Right lung (tissue), 5 donors: ENCODE data around the gene TBL3. TPM values are rescaled to one million over a fixed set of nuclear protein-coding genes. Genes with fewer than 3 reads are reported as not detected.

Source experiments
- DNase-seq, 2 donors: peaks; one replicate each; pipeline ENCODE4 v3.0.0-alpha.2; 2013
- polyA plus RNA-seq, 5 donors: library from polyadenylated mRNA; unstranded; fragments of 120-200 nt; gene quantifications; one replicate each; pipeline versions ENCODE4 v1.2.1 to v1.2.3, GENCODE V29; 2013; ENCODE audit warnings: inconsistent platforms in 1 of 5, low replicate concordance in 1 of 5; ENCODE audit not compliant: insufficient read length in 5 of 5, insufficient read depth in 1 of 5

The TBL3 gene
- polyA plus RNA-seq, 5 donors = 22.8 to 42.3 (median 28.9) TPM

DNA sequence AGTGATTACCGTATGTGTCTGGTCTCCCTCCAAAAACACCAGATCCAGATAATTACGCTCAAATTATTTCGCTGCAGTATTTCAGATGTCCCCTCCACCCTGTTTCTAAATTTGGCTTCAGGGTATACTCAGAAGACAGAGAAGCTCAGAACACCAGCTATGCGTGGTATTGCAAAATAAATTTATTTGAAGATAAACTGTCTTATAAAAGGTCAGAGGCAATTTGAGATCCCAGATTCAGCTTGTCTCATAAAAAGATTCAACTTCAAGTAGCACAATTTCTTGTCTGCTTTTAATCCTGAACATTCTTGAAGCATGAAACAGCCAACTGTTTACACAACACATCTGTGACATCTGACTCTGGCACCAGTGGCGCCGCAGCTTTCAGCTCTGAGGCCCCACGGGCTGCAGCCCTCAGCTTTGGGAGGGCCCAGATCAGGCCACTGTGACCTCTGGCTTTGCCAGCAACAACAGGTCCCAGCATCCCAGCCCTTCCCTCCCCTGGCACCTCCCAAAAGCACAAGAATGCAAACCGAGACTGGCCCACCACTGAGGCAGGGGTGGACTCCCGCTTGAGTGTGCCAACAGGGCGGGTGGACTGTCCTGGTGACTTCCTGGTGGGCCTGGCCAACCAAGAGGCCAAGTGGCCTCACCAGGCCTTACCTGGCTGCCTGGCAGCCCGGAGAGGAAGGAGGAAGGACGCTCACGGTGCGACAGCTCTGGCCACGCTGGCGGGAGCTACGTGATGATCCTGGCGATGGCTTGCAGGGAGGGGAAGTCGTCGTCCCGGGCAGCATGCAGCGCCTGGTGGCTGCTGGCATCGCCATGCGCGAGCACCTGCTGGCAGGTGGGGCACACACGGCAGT lies 25.9 kb downstream of the TBL3 start:
- DNase-seq = peak in 1 of 2 donors; percentile 66

DNA sequence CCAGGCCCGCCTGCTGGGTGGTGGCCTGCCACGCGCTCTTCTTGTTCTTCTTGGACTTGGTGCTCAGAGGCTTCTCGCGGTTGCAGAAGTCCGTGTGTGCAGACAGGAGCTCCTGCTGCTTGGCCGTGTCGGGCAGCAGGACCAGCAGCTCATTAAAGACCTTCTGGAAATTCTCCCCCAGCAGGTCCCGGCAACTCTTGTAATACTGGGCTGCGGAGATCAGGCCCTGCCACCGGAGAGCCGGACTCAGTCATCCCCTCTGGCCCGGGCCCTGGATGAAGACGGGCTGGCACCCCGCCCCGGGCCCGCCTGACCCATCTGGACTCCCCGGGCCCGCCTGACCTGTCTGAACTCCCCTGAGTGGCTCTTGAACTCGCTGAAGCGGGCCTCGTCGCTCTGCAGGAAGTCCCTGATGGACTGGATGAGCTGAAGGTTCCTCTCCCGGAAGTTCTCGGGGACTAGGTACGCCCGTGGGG lies 26.5 kb downstream of the TBL3 start:
- DNase-seq = no peak

DNA sequence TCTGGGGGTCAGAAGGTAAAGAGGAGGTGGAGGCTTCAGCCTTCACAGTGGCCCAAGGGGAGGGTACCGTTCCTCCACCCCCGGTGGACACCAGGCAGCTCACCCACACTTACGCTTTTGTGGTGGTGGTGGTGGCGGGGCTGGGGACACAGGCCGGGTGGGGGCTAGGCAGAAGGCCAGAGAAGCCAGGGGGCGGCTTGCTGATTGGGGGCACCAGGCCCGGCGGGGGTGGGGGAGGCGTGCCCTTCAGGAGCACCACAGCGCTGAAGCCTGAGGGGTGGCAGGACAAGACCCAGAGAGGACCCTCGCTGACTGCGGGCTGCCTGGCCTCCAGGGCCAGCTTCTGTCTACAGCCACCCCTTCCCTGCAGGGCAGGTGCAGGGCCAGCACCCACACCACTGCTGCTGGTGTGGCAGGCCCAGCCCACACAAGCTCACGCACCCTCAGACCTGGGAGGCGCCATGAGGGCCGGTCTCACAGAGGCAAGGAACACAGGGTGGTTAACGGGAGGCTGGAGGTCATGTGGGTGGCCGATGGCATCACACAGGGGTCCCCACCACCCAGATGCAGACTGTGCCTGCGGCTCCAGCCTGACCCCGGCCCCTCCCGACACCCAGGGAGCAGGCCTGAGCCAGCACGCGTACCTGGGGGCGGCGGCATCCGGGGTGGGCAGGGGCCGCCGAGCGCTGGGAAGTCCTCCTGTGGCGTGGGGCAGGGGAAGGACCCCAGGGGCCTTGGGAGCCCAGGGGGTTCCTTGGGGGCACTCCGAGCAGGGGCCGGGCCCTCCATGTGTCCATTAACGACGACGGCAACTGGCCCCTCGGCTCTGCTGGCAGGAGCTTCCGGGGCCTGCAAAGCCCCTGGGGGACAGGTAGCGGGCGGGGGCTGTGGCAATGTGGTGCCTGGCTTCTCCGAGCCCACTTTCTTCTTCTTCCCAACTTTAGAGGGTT lies 27.3 kb downstream of the TBL3 start:
- DNase-seq = no peak

DNA sequence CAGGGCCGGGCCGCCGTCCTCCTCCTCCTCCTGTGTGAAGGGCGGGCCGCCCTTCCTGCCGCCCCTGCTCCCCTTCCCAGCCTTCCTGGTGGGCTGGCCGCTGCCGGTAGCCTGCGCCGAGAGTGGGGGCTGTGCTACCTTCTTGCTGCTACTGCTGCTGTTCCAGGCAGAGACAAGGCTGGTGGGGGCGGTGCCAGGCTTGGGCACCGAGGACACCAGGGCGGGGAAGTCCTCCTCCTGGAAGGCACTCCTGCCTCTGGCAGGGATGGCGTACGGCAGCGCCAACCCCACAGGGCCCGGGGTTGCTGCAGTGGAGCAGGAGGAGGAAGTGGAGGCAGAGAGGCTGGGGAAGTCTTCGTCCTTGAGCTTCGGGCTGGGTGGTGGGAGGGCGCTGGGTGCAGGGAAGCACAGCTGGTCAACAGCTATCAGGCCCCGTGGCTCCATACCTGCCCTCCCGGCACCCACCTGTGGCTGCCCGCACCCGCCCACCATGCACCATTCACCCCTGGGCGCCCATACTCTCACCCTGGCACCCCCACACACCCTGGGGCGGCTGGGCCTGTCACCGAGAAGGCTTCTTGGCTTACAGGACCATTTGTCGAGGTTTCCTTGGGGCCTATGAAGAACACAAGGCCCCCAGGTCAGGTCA lies 28.1 kb downstream of the TBL3 start:
- no peak for DNase-seq

DNA sequence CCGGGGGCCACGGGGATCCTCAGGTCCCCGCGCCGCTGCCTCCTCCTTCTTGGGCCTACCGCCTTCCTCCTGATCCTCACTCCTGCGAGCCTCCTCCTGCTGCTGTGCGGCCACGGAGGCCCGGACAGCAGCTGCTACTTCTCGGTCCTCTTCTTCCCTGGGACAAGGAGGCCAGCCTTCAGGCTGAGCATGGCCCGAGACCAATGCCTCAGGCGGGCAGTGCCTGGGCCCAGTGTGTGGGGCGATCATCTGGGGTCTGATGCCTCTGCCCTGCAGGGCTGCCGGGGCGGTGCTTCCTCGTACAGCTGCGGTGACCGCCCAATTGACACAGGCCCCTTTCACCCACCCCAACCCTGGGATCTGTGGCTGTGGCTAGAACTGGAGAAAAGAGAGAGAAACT lies 29.2 kb downstream of the TBL3 start:
- no peak for DNase-seq

DNA sequence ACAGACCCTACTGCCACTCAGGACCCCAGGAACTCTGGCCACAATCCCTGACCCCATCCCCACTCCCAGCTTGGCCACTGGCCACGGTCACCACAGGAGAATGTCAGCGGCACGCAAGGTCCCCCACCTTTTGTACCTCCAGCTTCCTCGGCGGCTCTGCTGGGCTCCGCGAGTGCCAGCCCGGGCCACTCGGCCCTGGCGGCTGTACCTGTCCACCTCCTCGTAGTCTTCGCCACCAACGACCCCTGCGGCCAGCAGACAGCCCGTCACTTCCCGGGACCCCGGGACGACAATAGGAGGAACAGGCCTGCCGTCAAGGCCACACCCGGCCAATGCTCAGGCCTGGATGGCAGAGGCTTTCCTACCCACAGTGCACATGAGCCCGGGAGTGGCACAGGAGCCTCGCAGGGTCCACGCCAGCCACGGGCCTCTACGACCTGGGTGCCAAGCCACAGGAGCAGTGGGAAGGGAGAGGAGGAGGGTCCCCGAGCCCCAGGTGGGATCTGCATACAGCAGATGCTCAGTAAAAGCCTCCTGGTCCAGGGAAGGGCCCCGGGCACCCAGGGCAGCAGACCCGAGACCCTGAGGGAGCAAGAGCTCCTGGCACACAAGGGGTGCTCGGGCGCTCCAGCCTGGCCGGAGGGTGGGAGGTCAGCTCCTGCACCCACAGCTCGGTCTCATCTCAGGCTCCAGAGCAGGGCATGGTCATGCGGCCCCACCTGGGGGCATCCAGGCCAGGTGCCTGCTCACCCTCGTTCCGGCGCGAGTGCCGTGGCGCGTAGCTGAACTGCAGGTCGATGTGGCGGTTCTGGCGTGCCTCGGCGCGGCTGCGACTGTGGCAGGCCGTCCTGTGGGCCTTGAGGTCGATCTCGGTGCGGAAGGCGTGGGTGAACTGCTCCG lies 29.9 kb downstream of the TBL3 start:
- no peak for DNase-seq

DNA sequence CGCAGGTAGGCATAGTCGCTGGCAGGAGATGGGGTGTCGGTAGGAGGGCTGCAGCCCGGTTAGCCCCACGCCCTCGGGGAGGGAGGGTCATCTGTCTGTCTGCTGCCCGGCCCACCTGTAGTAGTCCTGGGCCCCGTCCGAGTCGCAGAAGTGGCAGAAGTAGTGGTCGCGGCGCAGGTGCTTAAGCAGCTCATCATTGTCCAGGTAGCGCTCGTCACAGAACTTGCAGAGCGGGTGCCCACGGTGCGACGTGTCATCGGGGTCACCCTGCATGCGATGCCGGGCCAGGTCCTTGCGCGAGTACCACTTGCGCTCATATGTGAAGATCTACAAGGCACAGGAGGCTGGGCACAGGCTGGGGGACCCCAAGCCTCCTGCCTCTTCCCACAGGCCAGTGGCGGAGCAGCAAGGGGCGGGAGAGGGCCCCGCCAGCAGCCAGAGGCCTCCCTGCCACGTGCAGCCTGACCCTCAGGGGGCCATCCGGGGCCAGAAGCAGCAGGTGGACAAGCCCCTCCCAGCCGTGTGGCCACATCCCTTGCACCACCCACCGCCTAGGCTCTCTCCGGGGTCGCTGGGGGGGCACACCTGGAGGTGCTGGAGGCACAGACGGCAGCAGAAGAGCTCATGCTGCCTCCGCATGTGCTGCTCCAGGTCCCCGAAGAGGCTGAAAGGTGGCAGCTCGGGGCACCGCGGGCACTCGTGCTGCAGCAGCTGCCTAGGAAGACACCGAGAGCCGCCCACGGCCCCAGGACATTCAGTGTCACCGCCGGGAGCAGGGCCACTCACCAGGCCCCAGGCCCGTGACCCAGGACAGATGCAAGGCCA lies 30.8 kb downstream of the TBL3 start:
- no peak for DNase-seq

DNA sequence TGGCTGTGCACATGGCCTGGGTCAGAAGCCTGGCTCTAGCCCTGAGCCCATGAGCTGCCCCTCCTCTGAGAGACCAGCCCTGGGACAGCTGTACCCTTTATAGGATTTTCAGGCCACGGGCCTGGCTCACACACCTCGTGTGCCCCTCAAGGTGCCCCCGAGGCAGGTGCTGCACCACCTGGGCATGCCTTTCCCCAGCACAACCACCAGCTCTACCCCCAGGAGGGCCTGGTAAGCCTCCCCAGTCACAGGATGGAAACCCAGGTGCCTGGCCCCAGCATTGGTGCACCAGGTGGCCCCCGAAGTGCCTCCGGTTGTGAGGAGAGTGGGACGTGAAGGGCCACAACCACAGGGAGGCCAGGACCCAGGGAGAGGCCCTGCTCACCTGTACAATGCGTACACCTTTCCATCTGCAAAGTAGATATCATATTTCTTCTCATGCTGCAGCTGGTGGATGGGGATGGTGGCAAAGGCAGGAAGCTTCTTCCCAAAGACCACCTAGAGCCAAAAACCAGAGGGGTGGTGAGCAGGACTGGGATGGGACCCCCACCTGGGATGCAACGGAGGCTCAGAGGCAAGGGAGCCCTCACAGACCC lies 31.5 kb downstream of the TBL3 start:
- DNase-seq = no peak

DNA sequence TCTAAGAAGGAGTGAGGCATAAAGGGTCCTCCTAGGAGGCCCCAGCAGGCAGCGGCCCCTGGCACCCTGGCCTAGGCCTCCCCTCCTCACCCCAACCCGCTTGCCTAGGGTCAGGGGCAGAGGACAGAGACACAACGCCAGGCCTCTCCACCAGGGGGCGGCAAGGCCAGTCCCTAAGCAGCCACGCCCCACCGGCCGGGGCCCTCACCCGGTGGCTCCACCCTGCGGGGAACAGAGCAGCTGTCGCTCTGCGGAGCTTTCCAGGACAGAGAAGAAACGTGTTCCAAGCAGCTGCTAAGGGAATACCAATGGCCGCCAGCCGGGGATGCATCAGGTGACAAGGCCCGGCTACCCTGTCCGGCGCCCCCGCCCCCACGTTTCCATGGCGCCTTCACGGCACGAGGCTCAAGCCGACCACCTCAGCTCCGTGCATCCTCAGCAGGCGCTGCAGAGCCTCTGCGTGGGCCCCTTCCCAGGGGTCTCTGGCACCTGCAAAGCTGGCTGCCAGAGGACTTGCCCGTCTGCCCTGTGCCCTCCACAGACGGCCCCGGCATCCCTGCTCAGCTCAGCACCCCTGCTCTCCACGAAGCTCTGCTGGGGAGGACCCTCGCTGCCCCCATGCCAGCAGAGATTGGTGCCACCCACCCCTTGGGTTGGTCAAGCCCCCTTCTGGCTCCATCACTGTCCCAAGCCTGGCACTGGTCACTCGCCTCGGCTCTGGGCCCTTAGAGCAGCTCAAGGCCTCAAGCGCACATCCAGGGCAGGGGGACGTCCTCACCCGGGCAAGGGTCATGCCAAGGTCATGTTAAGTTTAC lies 32.2 kb downstream of the TBL3 start:
- DNase-seq = peak; percentile 75 to 77

DNA sequence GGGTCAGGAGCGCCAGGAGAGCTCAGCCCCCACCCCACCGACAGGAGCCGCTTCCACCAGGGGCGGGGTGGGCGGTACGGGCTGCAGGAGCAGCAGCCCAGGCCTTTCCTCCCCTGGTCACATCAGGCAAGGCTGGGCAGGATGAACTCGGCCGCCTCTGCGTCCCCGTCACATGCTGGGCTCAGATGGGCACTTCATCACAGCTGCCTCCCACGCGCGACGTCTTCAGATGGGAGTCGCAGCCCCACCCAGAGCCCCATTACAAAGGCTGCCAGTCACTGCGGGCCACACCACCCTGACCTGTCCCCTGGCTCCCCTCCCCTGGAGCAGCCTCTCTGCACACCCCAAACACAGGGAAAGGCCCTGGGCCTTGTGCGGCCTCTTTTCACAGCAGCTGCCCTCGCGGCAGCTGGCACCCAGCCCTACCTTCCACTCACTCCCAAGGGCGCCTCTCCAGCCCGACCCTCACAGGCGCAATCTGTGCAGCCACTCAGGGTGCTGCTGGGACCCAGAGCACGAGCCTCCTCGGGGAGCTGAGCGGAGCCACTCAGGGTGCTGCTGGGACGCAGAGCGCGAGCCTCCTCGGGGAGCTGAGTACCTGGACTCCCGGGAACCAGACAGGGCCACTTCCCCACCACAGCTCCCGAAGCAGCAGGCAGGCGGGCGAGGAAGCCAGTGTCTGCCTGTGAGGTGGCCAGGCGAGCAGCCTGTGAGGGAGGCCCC lies 33.1 kb downstream of the TBL3 start:
- no peak for DNase-seq

DNA sequence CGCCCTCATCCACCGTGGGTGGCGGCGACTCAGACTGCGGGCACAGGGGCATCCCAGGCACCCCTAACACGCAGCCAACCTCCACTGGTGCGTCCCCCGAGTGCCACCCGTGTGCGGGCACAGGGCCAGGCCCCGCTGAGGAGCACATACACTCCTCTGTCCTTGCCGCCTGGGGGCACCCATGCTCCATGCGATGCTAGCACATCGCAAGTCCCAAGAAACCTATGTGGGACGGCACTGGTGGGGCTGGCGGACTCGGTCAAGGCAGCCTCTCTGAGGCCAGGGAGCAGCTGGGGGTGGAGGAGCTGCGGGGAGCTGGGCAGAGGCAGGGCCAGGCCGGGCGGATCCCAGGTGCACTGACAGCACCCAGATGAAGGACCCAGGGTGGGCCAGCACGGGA lies 33.8 kb downstream of the TBL3 start:
- no peak for DNase-seq

DNA sequence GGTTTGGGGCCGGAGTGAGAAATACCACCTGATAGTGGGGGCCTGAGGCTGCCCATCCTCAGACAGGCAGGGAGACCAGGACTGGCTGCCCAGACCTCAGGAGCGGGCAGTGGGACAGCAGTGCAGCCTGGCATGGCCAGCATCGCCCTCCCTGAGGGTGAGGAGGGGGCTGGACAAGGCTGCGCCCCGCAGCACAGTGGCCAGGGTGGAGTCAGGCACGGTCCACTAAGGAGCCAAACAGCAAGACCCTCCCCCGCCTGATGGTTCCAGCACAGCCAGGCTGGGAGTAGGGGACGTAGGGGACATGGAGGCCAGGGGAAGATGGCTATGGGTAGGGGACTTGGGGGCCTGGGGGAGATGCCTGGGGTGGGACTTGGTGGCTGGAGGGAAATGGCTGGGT lies 34.5 kb downstream of the TBL3 start:
- no peak for DNase-seq

DNA sequence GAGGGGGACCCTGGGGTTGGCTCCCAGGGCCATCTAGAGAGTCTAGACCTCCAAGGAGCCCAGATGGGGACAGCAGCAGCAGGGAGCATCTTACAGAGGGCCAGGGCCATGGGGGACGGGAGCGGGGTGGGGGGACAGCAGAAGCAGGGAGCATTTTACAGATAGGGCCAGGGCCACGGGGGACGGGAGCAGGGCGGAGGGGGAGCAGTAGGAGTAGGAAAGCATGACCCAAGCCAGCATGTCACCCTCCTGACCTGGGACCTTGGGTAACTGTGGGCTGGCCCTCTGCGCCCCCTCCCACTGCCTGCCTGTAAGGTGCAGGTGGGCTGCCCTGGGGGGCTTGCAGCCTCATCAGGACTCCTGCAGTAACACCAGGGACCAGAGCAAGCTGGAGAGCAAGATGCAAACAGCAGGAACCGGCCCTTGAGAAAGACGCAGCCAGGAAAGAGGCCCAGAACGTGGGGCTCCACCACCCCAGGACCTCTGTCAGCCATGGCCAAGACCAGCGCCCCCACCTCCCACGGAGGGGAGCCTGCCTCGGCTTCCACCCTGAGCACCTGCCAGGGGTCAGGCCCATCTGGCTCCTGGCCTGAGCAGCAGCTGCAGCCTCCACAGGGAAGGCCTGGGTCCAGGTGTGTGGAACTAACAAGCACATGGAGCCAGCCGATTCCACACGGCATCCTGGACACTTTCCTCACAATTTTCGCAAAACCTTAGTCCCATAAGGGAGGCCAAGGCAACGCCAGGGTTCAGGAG lies 35.4 kb downstream of the TBL3 start:
- DNase-seq = no peak

DNA sequence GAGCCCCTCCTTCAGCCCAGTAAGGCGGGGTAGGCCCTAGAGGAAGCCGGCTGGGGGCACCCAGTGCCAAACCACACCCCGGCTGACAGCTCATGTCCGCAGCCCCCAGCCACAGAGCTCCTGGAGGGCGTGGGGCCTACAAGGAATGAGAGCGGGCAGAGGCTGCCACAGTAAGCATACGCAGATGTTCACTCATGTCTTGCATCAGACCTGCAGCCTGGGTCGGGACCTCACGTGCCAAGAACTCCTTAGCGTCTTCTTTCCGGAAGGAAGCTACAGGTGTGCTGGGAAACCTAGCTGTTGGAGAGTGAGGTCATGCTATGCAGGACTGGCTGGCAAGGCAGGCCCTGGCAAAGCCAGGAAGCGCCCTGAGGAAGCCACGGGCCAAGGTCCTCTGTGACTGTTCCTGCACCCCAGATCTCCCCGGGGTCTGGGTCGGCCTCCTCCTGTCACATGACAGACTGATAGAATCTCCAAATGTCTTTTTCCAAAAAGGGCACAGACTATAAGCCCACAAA lies 36.2 kb downstream of the TBL3 start:
- no peak for DNase-seq

DNA sequence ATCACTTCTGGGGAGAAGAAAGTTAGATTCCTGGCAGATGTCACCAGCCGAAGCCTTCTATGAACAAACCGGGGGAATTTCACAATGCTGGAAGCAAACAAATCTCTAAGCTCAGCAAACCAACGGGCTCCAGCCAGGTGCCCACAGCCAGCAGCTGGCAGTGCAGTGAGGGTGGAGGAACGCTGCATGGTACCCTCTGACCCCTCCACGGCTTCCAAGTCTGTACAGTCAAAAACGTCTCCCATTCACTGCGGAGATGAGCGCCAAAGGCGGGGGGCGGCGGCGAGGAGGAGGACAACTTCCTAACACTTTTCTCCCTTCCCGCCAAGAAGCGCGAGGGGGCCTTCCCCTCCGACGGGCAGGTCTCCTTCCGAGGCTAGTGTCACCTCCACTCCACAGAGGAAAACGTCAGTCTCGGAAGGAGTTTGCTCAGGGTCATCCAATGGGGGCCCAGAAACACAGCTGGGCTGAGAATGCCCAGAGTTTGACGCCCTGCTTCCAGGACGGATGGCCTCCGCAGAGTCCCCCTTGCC lies 36.8 kb downstream of the TBL3 start:
- no peak for DNase-seq

DNA sequence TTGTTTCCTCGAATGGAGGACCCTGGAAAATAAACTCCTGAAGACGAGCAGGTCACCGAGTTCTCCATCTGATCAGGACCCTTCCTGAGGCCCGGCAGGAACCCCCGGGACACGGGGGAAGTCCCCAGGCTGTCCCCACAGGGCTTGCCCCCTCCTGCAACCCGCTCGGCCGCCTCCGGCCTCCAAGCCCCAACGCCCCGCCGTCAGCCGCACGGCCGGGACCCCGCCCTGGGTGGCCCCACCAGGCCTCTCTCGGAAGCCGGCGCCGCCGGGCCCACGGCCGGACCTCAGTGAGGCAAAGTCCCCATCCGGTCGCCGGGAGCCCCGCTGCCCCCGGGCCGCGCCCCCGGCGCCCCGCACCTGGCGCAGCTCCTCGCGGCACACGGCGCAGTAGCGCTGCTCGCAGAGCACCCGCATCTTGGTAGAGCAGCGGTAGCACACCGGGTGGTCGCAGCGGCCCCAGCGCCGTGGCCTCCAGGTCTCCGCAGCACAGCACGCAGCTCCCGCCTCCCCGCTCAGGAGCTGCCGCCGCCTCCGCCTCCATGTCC lies 37.4 kb downstream of the TBL3 start:
- DNase-seq = no peak
